Activated CD8-positive, alpha-beta memory T cell treated with anti-CD3 and anti-CD28 coated beads for 1 hour (primary cell): ENCODE results near the gene TJP1.
"Not testable (repeated sequence)": the region's sequence is repeated elsewhere in the genome, so short reads cannot be mapped to it uniquely, and the experiment has no call there.

Source experiments
- DNase-seq, 2 donors: peaks; one replicate each; pipeline ENCODE4 v3.0.0-alpha.2; 2020; ENCODE audit warnings: low read depth in 1 of 2; ENCODE audit errors: extremely low read depth in 1 of 2

Gene TJP1

DNA sequence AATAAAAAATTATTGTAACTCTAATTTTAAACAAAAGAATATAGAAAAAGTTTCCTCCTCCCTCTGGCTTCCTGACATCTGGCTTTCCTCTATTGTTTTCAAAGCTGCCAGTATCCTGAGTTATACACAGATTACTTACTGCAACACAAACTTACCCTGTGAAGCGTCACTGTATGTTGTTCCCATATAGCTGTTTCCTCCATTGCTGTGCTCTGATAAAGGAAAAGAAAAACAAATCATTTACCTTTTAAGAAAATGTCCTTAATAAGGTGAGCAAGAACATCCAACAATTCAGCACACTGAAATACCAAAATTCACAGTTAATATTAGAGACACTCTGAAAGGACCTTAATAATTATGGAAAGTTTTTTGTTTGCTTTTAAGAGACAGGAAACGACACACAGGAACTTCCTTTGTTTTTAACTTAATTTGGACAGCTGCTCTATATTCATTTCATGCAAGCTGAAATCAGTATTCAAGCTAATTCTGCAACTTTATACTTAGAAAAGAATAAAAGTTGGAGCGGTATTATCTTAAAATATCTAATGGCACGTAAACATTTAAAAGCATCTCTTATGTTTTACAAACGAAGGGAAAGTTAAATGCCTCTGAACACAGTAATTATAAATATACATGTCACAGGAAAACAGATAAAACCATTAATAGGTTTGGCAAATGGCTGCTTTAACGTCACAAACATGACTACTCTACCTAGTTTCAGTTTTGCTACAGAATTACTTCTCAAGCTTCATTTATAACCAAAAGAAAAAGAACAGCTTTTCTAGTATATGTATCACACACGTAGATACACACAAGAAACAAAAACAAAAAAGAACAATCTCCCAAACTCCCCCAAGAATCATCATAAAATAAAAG is 21.5 kb downstream of the TJP1 start:
- no peak for DNase-seq

- no peak for DNase-seq
Measured at GRCh38 chr15:29799859-29800258, 22.4 kb downstream of the TJP1 start.

GRCh38 chr15:29795610-29796009 is 26.7 kb downstream of the TJP1 start:
- DNase-seq: no peak

DNA sequence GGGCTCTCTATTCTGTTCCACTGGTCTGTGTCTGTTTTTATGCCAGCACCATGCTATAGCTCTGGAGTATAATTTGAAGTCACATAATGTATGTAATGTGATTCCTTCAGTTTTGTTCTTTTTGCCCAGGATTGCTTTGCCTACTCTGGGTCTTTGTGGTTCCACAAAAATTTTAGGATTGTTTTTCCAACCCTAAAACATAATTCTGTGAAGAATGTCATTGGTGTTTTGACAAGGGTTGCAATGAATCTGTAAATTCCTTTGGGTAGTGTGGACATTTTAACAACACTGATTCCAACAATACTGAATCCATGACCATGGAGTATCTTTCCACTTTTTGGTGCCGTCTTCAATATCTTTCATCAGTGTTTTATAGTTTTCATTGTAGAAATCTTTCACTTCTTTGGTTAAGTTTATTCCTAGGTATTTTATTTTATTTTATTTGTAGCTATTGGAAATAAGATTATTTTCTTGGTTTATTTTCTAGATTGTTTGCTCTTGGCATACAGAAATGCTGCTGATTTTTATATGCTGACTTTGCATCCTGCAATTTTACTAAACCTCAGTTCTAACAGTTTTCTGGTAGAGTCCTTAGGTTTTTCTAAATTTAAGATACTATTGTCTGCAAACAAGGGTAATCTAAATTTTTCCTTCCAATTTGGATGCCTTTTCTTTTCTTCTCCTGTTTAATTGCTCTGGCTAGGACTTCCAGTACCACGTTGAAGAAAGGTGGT is 29.7 kb downstream of the TJP1 start:
- DNase-seq: no peak

- DNase-seq: no peak
Measured at GRCh38 chr15:29790607-29791006, 31.7 kb downstream of the TJP1 start.

GRCh38 chr15:29789871-29790270 is 32.4 kb downstream of the TJP1 start:
- no peak for DNase-seq

DNA sequence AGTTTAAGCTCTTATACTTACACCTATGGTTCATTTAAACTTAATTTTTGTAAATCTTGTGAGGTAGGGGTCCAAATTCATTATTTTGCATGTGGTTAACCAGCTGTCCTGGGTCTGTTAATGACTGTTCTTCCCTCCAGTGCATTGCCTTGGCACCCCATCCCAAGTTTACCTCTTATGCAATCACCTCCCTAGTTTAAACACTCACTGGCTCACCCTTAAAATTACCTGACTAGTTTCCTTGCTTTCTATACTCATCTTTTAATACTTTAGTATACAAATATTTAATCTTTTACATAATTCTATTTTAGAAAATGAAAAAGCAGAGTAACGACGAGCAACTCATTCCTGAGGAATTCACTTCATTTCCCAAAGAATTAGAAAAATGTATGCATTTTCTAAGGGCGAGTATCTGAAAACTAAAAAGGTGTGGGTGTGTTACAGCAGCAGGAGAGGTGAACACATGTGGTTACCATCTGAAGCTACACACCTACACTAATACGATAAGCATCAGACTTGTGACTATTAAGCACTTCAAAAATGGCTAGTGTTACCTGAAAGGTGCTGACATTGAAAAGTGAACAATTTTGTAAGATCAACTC is 33.7 kb downstream of the TJP1 start:
- DNase-seq: no peak

GRCh38 chr15:29787767-29788166 is 34.5 kb downstream of the TJP1 start:
- DNase-seq: no peak

DNA sequence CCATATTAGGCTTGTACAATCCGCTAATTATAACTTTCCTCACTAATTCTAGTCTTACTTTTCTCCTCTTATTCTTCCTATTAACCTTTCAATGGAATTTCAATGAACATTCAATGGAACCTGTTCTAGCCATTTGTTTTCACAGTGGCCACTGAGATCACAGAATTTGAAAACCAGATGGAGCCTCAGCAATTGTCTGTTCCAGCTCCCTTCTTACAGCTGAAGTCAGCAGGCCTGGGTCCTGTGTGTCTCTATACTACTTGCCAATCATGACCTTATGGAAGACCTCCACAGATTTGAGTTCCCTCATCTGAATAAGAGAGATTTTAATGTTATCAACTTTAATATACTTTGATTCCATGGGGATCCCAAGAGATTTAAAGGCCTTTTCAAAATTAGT is 36.6 kb downstream of the TJP1 start:
- DNase-seq: no peak

DNA sequence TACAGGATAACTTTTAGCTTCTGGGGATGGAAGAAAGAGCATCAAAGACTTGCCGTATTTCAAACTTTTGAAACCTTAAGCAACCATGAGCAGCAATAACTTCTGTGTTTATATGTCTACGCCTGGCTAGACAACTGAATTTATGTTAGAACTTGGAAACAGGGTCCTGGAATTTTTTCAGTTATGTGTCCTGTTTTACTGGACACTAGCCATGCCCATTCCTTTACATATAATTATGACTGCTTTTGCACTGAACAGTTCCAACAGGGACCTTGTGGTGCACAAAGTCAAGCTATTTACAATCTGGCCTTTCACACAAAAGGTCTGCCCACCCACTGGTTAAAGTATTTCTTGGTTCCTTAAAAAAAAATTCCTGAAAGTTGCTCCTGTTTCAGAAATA is 37.1 kb downstream of the TJP1 start:
- no peak for DNase-seq

DNA sequence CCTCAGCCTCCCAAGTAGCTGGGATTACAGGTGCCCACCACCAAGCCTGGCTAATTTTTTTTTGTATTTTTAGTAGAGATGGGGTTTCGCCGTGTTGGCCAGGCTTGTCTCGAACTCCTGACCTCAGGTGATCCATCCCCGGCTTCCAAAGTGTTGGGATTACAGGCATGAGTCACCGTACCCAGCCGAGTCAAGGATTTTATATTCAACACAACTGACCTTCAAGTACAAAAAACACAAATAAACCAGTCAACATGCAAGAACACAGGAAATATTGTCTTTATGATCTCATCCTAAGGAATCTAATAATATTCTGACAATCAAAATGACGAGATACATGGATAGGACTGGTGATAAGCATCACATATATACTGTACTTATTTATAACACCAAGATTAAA is 37.9 kb downstream of the TJP1 start:
- no peak for DNase-seq

DNA sequence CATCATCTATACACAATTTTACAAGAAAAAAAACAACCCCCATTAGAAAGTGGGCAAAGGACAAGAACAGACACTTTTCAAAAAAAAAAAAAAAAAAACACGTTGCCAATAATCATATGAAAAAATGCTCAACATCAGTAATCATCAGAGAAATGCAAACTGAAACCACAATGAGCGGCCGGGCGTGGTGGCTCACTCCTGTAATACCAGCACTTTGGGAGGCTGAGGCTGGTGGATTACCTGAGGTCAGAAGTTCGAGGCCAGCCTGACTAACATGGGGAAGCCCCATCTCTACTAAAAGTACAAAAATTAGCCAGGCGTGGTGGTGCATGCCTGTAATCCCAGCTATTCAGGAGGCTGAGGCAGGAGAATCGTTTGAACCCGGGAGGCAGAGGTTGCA is 39.5 kb downstream of the TJP1 start:
- DNase-seq: not testable (repeated sequence)

GRCh38 chr15:29778382-29778781 is 43.9 kb downstream of the TJP1 start:
- DNase-seq: no peak

DNA sequence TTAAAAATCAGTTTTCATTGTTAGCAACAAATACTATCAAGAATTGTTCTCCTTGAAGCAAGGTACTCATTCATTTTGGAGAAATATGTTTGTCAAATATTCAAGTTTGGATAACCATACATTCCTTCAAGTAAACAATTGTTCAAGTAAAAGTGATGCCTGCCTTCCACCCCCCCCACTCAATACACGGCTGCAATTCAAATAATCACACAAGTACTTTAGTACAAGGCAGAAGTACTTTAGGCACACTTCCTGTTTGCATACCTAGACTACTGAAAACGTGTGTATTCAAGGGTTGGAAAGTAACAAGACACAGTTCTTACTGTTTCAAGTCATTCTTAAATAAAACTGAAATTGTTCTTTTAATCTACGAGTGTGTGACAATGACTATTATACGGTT is 45.4 kb downstream of the TJP1 start:
- DNase-seq: no peak

GRCh38 chr15:29774900-29775299 is 47.4 kb downstream of the TJP1 start:
- no peak for DNase-seq

DNA sequence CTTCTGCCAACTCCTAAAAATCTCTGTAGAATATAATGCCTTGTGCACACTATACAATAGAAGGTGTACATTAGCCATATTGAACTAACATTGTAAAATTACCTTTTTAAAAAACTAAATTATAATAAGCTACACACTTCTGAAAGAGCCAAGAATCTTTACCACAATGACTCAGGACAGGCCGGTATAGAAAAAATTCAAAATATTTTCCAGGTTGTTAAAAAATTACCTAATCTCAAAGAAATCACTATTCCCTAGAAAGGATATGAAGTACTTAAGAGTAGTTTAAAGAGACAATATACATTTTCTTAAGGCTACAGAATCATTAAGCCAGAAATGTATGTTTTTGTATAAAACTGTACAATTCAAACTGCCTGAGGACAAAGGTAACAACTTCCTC is 48.5 kb downstream of the TJP1 start:
- DNase-seq: no peak

- DNase-seq: no peak
Measured at GRCh38 chr15:29773000-29773399, 49.3 kb downstream of the TJP1 start.

GRCh38 chr15:29770796-29771195 is 51.5 kb downstream of the TJP1 start:
- DNase-seq: no peak

- no peak for DNase-seq
Measured at GRCh38 chr15:29765898-29766527, 56.3 kb downstream of the TJP1 start.

- no peak for DNase-seq
Measured at GRCh38 chr15:29765234-29765841, 56.9 kb downstream of the TJP1 start.

- DNase-seq: no peak
Measured at GRCh38 chr15:29759596-29759995, 62.7 kb downstream of the TJP1 start.
